Kidney (tissue), 14 donors: Measurements from ENCODE around the gene PRKD2. TPM values are rescaled to one million over a fixed set of nuclear protein-coding genes. Genes with fewer than 3 reads are reported as not detected.

Experiments used
- DNase-seq, 5 donors: peaks; one replicate each; pipeline ENCODE4 v3.0.0-alpha.2; 2013 to 2020
- FAIRE-seq: peaks from 2 replicates; lab custom pipeline; 2012; peaks lifted over from hg19 to GRCh38; lab: Jason Lieb, UNC
- H3K27ac ChIP-seq, 2 donors: one replicate each; pipeline ENCODE4 v1.7.0; 2013; ENCODE audit warnings: low read depth in 2 of 2, low read length in 2 of 2, inconsistent platforms in 1 of 2
- H3K27me3 ChIP-seq: one replicate; pipeline ENCODE4 v1.7.1; 2013; ENCODE audit warnings: low read length, inconsistent platforms; ENCODE audit not compliant: control insufficient read depth, insufficient read depth
- H3K36me3 ChIP-seq, 3 donors: one replicate each; pipeline versions ENCODE4 v1.7.0 to v1.7.1; 2013; ENCODE audit warnings: low read length in 3 of 3, control low read depth in 1 of 3, inconsistent platforms in 1 of 3; ENCODE audit not compliant: insufficient read depth in 3 of 3, control insufficient read depth in 2 of 3
- H3K4me1 ChIP-seq, 3 donors: one replicate each; pipeline versions ENCODE4 v1.7.0 to v1.7.1; 2013; ENCODE audit warnings: low read length in 3 of 3, inconsistent platforms in 1 of 3, low read depth in 1 of 3; ENCODE audit not compliant: control insufficient read depth in 2 of 3, insufficient read depth in 2 of 3
- H3K4me3 ChIP-seq, 3 donors: one replicate each; pipeline versions ENCODE4 v1.7.0 to v1.8.1; 2013; ENCODE audit warnings: low read length in 3 of 3, control low read depth in 1 of 3, inconsistent platforms in 1 of 3
- H3K9ac ChIP-seq, 3 donors: one replicate each; pipeline versions ENCODE4 v1.7.0 to v1.7.1; 2013; ENCODE audit warnings: low read length in 3 of 3, control low read depth in 1 of 3, inconsistent platforms in 1 of 3
- H3K9me3 ChIP-seq, 3 donors: one replicate each; pipeline versions ENCODE4 v1.7.0 to v1.7.1; 2013; ENCODE audit warnings: low read length in 3 of 3, control low read depth in 1 of 3, inconsistent platforms in 1 of 3; ENCODE audit not compliant: control insufficient read depth in 2 of 3, insufficient read depth in 1 of 3
- CTCF ChIP-seq: IDR thresholded peaks from 3 replicates; pipeline ENCODE4 v1.5.1; 2012; ENCODE audit warnings: mild to moderate bottlenecking, moderate library complexity, borderline replicate concordance; ENCODE audit not compliant: insufficient read depth; ENCODE audit errors: extremely low read depth
- intact Hi-C: fragments of 100-400 bp; cut with DNase I; formaldehyde crosslinking; loops from one replicate; pipeline ENCODE4 v1.11.1; 2022
- polyA plus RNA-seq: library from polyadenylated mRNA; stranded (reverse); fragments of 350-450 nt; fragmentation: Illumina TruSeq; extraction: RNeasy Lipid Tissue Mini Kit (QIAGEN cat#74804); gene quantifications from one replicate; pipeline ENCODE4 v1.2.3, GENCODE V29; 2014; ENCODE audit warnings: low read depth, low replicate concordance; ENCODE audit not compliant: insufficient read depth
- total RNA-seq: library from RNA; stranded (reverse); fragmentation: NEBNext Ultra II Directional; extraction: Animal tissue kit (Norgen Biotek cat#: 25700); gene quantifications from one replicate; pipeline ENCODE4 v1.2.1, GENCODE V29; 2021
- donor health status: control.
- donor health status: control.
- donor health status: control.
- donor health status: control.
- donor health status: control.
- donor health status: DM: yes; HTN: yes; CAD: no.
- donor health status: Normal renal cell carcinoma (clear cell type).

PRKD2 gene
- total and polyA plus RNA-seq, 2 donors from 2014 or later: 26.7 to 69.8 TPM

GRCh38 chr19:46654621-46655152 is 62.2 kb downstream of the PRKD2 start:
- DNase-seq: peak in 1 of 5 donors; percentile 44
- Histone ChIP-seq H3K27ac (peak overlapping the region in 1 of 2 donors; percentile 69), H3K36me3 (peaks cover 0 to 2% (median 0%) of the 10 kb centered on the region in 3 donors), H3K9me3 (no peaks in the 10 kb centered on the region), H3K27me3 (no peaks in the 10 kb centered on the region), H3K9ac (no peak overlapping the region), H3K4me1 (peaks cover 0 to 2% (median 0%) of the 10 kb centered on the region in 3 donors), H3K4me3 (no peak overlapping the region)
- no peak for FAIRE-seq
- intact Hi-C loops: no loop called here
- TF ChIP-seq CTCF: no peak

DNA sequence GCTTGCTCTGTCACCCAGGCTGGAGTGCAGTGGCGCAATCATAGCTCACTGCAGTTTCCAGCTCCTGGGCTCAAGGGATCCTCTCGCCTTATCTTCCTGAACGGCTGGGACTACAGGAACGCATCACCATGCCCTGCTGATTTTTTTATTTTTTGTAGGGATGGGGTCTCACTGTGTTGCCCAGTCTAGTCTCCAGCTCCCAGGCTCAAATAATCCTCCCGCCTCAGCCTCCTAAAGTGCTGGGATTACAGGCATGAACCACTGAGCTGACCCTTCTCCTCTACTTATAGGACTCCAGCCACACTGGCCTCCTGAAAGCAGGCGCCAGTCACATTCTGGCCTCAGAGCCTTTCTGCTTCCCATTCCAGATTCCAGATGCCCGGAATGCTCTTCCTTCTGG is 66.5 kb downstream of the PRKD2 start:
- Histone ChIP-seq H3K9me3 (no peaks in the 10 kb centered on the region), H3K36me3 (no peaks in the 10 kb centered on the region), H3K27me3 (peaks cover 8% of the 10 kb centered on the region), H3K4me3 (no peak overlapping the region), H3K4me1 (peaks cover 0 to 2% (median 0%) of the 10 kb centered on the region in 3 donors), H3K9ac (no peak overlapping the region), H3K27ac (no peak overlapping the region)
- no peak for TF ChIP-seq CTCF
- no peak for FAIRE-seq
- peak in 1 of 5 donors; percentile 22 for DNase-seq
- intact Hi-C loops: no loop called here

DNA sequence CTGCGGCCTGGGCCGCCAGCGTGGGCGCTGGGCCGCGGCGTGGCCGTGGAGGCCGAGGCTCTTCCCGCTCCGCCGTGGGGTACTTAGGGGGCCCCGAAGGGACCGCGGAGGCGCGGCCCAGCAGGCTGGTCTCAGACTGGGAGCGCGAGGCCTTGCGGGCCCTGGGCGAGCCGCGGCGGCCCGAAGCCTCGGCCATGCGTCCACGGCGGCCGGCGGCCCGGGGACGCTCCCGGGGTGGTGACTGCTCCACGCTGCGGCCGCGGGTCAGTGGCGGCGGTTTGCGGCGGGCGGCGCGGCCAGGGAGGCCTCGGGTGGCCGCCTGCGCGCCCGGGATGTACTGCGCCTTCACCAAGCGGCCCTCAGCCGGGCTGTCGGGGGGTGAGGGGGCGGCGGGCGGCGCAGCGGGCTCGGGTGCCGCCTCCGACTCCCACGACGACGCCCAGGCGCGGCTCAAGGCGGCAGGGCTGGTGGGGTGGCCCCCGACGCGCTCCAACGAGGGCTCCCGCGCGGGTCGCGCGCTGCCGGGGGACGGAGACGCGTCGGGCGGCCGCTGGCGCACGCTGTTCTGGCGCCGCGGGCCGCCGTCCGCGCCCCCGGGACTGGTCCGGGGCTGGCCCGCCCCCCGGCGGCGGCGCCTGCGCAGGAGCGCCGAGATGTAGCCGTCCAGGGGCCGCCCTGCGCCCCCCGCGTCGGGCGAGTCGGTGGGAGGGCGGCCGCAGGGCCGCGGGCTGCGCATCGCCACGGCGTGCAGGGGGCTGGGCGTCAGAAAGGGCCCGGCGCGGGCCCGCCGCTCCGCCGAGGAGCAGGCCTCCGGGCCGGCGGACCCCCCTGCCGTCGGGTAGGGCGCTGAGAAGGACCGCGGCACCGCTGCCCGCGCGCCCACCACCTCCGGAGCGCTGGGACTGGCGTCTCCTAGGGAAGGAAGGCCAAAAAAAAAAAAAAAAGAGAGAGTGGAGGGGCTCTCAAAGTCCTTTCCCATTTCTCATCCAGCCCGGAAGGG is 67.7 kb downstream of the PRKD2 start:
- Histone ChIP-seq H3K9me3 (no peaks in the 10 kb centered on the region), H3K4me3 (no peak overlapping the region), H3K27ac (no peak overlapping the region), H3K4me1 (peaks cover 0 to 2% (median 0%) of the 10 kb centered on the region in 3 donors), H3K36me3 (no peaks in the 10 kb centered on the region), H3K9ac (no peak overlapping the region), H3K27me3 (peaks cover 8% of the 10 kb centered on the region)
- DNase-seq (peak in 1 of 5 donors; percentile 37), FAIRE-seq (no peak)
- intact Hi-C loops: no loop called here
- no peak for TF ChIP-seq CTCF
